HG02884 (cell line): ENCODE measurements around the gene ACSS3.

Experiments
- ATAC-seq: cut with Tn5 transposase; IDR thresholded peaks from one replicate; pipeline ENCODE4 v1.9.1; 2021; ENCODE audit warnings: mild to moderate bottlenecking, moderate library complexity; ENCODE audit not compliant: unreplicated experiment

Gene ACSS3

DNA sequence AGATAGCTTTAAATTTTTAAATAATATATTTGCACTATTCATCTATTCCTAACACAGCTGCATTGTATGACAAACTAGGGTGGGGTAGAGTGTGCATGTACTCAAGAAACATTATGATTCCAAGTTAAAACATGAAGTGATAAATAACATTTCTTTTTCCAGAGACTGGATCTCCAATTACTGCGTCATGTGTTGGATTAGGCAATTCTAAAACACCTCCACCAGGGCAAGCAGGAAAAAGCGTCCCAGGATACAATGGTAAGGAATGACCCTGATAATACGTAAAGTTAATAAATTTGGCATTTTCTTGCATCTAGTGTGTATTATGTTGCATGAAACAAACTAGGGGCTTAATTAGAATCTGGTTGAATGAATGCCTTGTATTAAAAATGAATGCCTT is 138.9 kb downstream of the ACSS3 start:
- no peak for ATAC-seq

DNA sequence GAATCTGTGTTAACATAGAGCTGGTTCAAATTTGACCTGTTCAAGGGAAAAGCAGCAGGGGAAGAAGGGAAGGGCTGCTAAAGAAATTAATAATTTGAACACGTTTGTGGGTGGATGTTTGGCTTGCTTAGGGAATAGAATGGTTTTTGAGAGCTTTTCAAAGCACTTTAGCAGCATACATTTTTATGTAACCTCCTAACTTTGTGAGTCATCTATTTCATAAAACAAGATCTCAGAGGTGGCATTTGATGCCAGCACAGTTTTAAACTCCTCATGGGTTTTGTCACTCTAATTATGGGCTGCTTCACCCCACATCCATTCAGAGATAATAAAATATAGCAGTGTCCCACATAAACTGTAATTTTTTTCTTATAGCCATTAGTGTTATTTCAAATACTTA is 143.8 kb downstream of the ACSS3 start:
- no peak for ATAC-seq

DNA sequence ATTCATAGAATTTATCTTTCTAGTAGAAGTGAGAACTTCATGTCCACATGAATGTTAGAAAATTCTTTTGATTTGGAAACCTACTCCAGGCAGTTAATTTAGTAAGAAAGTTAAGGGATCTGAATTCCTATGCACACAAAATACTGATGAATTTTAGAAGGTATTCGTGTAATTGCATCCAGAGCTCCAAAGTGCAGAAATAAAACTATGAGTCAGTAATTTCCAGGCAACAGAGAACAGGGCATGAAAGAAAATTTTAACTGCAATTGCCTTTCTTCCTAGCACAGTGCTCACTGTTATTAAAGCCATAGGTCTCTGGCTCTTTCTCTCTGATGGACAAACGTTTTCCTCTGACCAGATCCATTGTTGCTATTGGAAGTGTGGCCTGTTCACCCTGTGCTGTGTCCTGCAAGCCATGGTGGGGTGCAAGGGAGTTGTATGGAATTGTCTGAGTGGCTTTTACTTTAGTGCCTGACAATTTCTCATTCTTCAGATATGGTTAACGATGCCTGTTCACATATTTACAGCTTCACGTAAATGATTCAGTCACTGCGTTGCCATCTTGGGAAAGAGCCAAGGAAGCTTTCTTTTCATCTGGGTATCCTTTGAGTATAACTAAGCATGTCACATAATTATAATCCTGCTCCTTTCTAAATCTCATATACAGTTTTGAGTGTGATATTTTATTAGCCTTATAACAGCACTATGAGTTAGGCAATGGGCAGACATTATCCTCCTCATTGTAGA is 145.1 kb downstream of the ACSS3 start:
- ATAC-seq, result no peak

DNA sequence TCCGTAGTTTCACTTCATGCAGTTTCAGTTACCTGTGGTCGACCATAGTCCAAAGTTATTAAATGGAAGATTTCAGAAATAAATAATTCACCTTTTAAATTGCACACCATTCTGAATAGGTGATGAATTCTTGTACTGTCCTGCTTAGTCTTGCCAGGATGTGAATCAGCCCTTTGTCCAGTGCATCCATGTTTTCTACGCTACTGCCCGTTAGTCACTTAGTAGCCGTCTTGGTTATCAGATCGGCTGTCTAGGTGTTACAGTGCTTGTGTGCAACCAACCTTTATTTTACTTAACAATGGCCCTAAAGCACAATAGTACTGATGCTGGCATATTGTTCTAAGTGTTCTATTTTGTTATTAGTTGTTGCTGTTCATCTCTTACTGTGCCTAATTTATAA is 146.7 kb downstream of the ACSS3 start:
- no peak for ATAC-seq

GRCh38 chr12:81229759-81230158 is 151.9 kb downstream of the ACSS3 start:
- no peak for ATAC-seq

DNA sequence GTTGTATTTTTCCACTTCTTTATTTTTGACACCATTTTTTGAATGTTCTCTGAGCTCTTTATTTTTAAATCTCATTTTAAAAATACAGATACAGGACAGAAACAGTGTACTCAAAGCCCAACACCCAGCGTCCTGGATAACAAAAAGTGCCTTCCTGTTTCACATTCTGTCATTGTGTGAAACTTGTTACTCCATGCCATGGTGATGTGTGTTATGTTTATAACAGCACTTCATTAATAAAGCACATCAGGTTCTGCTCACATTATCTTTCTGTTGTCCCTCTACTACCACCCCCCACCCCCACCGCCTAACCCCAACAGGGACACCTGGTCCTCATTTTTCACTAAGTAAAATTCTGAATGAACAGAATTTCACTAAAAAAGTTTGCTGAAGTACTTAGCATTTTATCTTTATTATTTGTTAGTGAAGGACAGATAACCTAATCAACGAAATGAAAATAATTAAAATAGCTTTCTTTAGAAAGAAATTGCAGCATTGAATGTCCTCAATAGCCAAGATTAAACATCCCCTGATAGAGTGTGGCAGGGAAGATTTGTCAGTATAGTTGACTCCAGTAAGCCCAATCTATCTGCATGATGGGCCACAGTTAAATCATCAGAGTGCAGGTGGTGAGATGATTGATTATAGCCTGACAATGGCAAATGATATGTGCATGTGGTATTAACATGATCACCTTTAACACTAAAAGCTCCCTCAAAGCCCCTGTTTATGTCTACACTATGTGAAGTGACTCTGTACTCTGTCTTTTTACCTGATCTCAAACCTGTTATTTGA is 153.9 kb downstream of the ACSS3 start:
- ATAC-seq, result no peak

GRCh38 chr12:81245458-81245857 is 167.6 kb downstream of the ACSS3 start:
- no peak for ATAC-seq

GRCh38 chr12:81245907-81246570 is 168.2 kb downstream of the ACSS3 start:
- ATAC-seq, result no peak

DNA sequence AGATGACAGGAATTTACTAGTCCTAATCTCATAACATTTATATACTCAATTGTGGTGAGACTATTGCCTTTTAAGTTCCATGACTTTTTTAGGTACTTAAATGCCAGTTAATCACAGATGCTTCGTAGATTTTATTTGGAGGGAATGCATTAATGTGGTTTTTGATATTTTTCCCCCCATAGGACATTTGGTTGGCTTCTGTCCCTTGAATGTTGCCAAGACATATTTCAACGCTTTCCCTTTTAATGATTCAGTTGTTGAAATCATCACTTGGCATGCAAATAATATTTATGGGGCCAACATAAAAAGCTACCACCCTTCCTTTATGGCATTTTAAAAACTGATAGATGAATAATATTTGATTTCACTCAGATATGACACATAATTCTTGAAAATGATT is 172.1 kb downstream of the ACSS3 start:
- ATAC-seq, result no peak

DNA sequence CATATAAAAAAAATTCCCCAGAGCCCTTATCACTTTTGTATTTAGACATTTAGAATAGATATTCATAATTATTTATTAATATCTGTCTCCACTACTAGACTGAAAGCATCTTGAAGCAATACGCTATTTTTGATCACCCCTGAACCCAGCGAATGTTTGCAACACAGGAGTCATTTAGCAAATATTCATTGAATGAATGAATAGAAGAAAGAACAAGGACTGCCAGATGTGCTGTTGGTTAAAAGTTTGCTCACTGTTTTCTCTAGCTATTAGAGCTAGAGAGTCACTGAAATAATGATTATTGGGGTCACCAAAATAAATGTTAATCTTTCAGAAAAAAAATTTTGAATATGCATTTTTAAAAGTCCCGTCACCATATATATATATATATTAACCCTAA is 174.3 kb downstream of the ACSS3 start:
- ATAC-seq, result no peak

GRCh38 chr12:81253360-81253759 is 175.5 kb downstream of the ACSS3 start:
- no peak for ATAC-seq

DNA sequence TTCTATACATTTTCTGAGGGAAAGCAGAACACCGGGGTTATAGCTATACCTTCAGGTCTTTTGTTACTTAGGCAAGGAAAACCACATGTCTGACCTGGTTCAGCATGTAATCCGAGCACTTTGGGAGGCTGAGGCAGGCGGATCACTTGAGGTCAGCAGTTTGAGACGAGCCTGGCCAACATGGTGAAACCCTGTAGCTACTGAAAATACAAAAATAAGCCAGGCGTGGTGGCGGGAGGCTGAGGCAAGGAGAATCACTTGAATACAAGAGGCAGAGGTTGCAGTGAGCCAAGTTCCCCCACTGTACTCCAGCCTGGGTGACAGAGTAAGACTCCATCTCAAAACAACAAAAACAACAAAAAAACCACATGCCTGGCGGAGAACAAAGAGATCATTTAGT is 177.6 kb downstream of the ACSS3 start:
- ATAC-seq, result no peak

- ATAC-seq, result no peak
Observed at GRCh38 chr12:81255947-81256346, 178.1 kb downstream of the ACSS3 start.

DNA sequence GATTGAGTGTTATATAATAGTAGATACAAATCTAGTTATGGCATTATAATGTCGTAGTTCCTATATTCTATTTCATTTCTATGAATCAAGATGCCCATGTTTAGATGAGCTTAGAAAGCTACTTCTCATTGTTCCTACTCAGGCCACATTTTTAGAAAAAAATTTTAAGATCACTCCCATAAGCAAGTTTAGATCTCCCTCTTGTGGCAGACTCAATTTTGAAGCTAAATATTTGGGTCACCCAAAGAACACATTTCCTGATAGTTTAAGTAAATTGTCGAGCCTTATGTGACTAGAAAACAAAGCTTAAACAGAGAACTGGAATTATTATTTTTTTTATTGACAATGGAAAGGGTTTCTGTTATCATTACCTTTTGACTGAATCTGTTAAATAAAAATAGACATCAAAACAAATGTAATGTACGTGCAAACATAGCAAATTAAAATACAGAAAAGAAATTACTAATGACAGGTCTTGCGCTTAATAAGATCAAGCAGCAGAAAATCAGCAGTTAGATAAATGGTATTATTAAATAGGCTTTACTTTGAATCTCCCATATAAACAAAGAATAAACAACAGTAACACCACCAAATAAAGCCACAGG is 180.2 kb downstream of the ACSS3 start:
- ATAC-seq, result no peak

GRCh38 chr12:81259360-81259759 is 181.5 kb downstream of the ACSS3 start:
- ATAC-seq, result no peak

DNA sequence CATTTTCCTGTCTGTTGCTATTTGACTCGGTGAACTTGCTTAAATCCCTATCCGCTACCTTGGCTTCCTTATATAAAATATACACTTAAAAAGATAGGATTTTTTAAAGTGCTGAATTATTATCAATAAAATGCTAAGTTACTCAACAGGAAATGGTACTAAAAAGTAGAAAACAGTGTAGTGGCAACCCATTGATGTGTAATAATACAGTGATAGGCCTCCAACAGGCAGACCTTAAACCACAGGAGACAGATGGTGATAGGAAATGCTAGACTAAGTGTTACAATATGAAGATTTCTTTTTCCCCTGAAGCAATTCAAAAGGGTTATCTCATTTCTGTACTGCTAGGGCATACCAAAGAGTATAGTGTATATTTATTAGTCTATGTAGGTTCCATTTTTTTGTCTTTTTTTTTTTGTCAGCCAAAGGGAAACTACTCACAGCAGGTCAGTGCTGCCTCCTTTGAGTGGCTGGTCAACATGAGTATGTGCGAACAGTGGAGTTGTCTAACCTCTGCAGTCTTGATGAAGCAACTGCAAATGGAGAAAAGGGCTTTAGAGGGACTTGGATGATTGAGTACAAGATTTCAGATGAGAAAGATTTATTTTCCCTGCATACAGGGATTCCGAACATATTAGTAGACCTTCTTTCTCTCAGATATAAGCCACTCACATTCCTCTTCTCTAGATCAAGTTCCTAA is 183.8 kb downstream of the ACSS3 start:
- ATAC-seq, result no peak

- ATAC-seq, result no peak
Observed at GRCh38 chr12:81263072-81263471, 185.2 kb downstream of the ACSS3 start.

DNA sequence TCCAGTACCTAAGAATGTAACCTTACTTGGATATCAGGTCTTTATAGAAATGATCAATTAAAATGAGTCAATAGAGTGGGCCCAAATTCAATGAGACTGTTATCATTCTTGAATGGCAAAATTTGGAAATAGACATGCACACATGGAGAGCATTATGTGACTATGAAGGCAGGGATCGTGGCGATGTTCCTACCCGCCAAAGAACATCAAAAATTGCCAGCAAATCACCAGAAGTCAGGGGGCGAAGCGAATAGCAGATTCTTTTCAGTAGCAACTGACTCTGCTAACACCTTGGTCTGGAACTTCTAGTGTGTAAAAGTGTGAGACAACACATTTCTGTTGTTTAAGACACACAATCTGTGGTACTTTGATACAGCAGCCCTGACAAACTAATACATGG is 192.5 kb downstream of the ACSS3 start:
- no peak for ATAC-seq

- ATAC-seq, result no peak
Observed at GRCh38 chr12:81274637-81275529, 197.0 kb downstream of the ACSS3 start.

DNA sequence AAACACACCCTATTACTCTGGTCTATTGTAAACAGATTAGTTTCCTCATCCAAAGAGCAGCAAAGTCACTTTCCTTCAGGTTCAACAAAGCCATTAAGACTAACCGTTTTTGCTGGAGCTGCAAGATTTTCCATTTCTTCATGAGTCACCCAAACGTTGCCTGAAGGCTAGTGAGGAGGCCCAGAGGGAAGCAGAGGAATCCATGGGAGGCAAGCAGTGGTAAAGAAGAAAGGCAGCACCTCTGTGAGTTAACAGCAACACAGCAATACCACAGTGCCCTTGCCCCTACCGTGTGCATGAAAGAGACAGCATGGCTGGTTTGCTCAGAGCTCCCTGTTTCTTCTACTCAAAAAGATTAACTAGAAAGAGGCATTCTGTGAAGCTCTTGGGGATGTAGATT is 206.3 kb downstream of the ACSS3 start:
- no peak for ATAC-seq
